Hepatocyte (in vitro differentiated cells): Measurements from ENCODE around the gene CHD5.

Experiments used
- CTCF ChIP-seq: fragments of 200-600 bp; sonication (generic); IDR thresholded peaks from 2 replicates; pipeline ENCODE4 v1.5.1; 2016; ENCODE audit warnings: antibody characterized with exemption, mild to moderate bottlenecking; ENCODE audit not compliant: poor library complexity
- EZH2 ChIP-seq: fragments of 200-600 bp; sonication (generic); IDR thresholded peaks from 2 replicates; pipeline ENCODE4 v1.6.1; 2016; ENCODE audit warnings: antibody characterized with exemption, mild to moderate bottlenecking, borderline replicate concordance

GRCh38 chr1:6218375-6219164 lies 38.4 kb upstream of the CHD5 start:
- TF ChIP-seq CTCF, result no peak
- TF ChIP-seq EZH2, result no peak
